OCI-LY7 (cell line): ENCODE results near the gene CD8A. TPM values are rescaled to one million over a fixed set of nuclear protein-coding genes. Genes with fewer than 3 reads are reported as not detected.

Experiments
- BruUV-seq: library from RNA; stranded (reverse); fragments of 400-500 nt; replicated peaks from 2 replicates; lab custom pipeline; 2021; lab: Mats Ljungman, UMichigan
- CTCF ChIA-PET: fragments of 300-600 bp; sonication (Branson Sonifier 250); formaldehyde crosslinking; loops from one replicate; lab custom pipeline; 2022; ENCODE audit warnings: antibody characterized with exemption; ENCODE audit not compliant: unreplicated experiment; lab: Charles Lee
- POLR2A ChIA-PET: fragments of 300-600 bp; sonication (Branson Sonifier 250); formaldehyde crosslinking; loops from one replicate; lab custom pipeline; 2022; ENCODE audit warnings: antibody characterized with exemption; lab: Charles Lee
- DNase-seq: peaks from one replicate; pipeline ENCODE4 v3.0.0-alpha.2; 2015; ENCODE audit warnings: low spot score
- H2AFZ ChIP-seq: fragments of 200-600 bp; sonication (generic), shearing (Covaris generic); 2 replicates; pipeline ENCODE4 v1.6.1; 2014; ENCODE audit warnings: mild to moderate bottlenecking, antibody characterized with exemption, low read length, moderate library complexity
- H3K27ac ChIP-seq: fragments of 200-600 bp; sonication (generic); 2 replicates; pipeline ENCODE4 v1.5.1; 2014; ENCODE audit warnings: mixed run types, low read depth, mild to moderate bottlenecking, moderate library complexity, low read length, inconsistent platforms; ENCODE audit not compliant: poor library complexity, severe bottlenecking
- H3K36me3 ChIP-seq: fragments of 200-600 bp; sonication (generic); 2 replicates; pipeline ENCODE4 v1.6.1; 2014; ENCODE audit warnings: mild to moderate bottlenecking, antibody characterized with exemption, low read length, moderate library complexity, mixed read lengths; ENCODE audit not compliant: insufficient read depth
- H3K4me1 ChIP-seq: fragments of 200-600 bp; sonication (generic); 2 replicates; pipeline ENCODE4 v1.5.1; 2014; ENCODE audit warnings: mild to moderate bottlenecking, low read length; ENCODE audit not compliant: insufficient read depth, poor library complexity, severe bottlenecking
- H3K4me2 ChIP-seq: fragments of 200-600 bp; sonication (generic); 2 replicates; pipeline ENCODE4 v1.6.1; 2014; ENCODE audit warnings: mild to moderate bottlenecking, low read length
- H3K4me3 ChIP-seq: fragments of 200-600 bp; sonication (generic); 2 replicates; pipeline ENCODE4 v1.5.1; 2014; ENCODE audit warnings: mild to moderate bottlenecking, low read depth, low read length; ENCODE audit not compliant: poor library complexity, severe bottlenecking
- H3K79me2 ChIP-seq: fragments of 200-600 bp; sonication (generic); 2 replicates; pipeline ENCODE4 v1.6.1; 2016; ENCODE audit warnings: low read depth, mild to moderate bottlenecking, low read length, moderate library complexity, mixed read lengths; ENCODE audit not compliant: insufficient read depth
- H3K9me2 ChIP-seq: fragments of 200-600 bp; sonication (generic); 2 replicates; pipeline ENCODE4 v1.6.1; 2016; ENCODE audit warnings: mild to moderate bottlenecking, low read length, mixed read lengths; ENCODE audit not compliant: insufficient read depth
- H3K9me3 ChIP-seq: fragments of 200-600 bp; sonication (generic); 2 replicates; pipeline ENCODE4 v1.6.1; 2014; ENCODE audit warnings: mild to moderate bottlenecking, mixed run types, low read length, mixed read lengths
- H4K20me1 ChIP-seq: fragments of 200-600 bp; sonication (generic); 2 replicates; pipeline ENCODE4 v1.6.1; 2014; ENCODE audit warnings: mild to moderate bottlenecking, antibody characterized with exemption, low read length, moderate library complexity, mixed read lengths; ENCODE audit not compliant: insufficient read depth
- EZH2phosphoT487 ChIP-seq: fragments of 200-600 bp; sonication (generic); IDR thresholded peaks from 2 replicates; pipeline ENCODE4 v1.6.1; 2018; ENCODE audit warnings: low read depth, borderline replicate concordance, mild to moderate bottlenecking, mixed run types, antibody characterized with exemption, low read length, moderate library complexity, mixed read lengths
- intact Hi-C: fragments of 100-400 bp; cut with micrococcal nuclease; formaldehyde crosslinking; loops from one replicate; pipeline ENCODE4 v1.10.0; 2022; ENCODE audit not compliant: unreplicated experiment
- total RNA-seq, 2 experiments: library from RNA; depleted of rRNA in 1 of 2; stranded (reverse); fragments of >200 nt in 1 of 2; shearing (Covaris generic) in 1 of 2; gene quantifications; 2 replicates each; pipeline ENCODE4 v1.2.3, GENCODE V29; 2014 to 2022
- TF ChIP-seq, protein P1 (sequence below): fragments of 200-600 bp; sonication (generic); conservative IDR thresholded peaks from 2 replicates; pipeline ENCODE4 v1.5.1; 2014; ENCODE audit warnings: mild to moderate bottlenecking, antibody characterized with exemption, low read length, moderate library complexity, mixed read lengths

CD8A gene
- total RNA-seq, 2 experiments from 2014 or later: not detected

DNA sequence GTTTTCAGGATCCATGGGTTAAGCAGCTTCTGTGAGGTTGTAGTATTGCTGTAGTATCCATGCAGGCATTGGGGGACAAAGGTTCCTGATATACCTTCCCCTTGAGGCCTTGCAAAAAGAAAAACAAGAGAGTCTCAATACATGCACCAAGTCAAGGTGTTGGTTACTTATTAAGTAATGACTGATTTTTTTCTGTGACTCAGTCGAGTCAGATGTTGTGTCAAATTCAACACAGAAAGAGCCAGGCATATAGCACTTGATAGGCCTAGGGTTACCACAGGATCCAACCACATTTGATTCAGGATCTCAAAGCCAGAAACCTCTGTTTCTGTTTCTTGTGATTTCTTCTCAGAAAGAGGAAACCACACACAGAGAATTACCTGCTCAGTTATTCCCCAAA is 24.9 kb upstream of the CD8A start:
- Histone ChIP-seq H2AFZ (no peak overlapping the region), H4K20me1 (no peaks in the 10 kb centered on the region), H3K36me3 (no peaks in the 10 kb centered on the region), H3K4me3 (no peak overlapping the region), H3K9me3 (no peaks in the 10 kb centered on the region), H3K27ac (no peak overlapping the region), H3K79me2 (no peaks in the 10 kb centered on the region), H3K9me2 (no peaks in the 10 kb centered on the region), H3K4me1 (no peaks in the 10 kb centered on the region), H3K4me2 (no peak overlapping the region)
- intact Hi-C loops: no loop called here
- no peak for DNase-seq
- TF ChIP-seq EZH2phosphoT487: no peak
- TF ChIP-seq, protein P1, sequence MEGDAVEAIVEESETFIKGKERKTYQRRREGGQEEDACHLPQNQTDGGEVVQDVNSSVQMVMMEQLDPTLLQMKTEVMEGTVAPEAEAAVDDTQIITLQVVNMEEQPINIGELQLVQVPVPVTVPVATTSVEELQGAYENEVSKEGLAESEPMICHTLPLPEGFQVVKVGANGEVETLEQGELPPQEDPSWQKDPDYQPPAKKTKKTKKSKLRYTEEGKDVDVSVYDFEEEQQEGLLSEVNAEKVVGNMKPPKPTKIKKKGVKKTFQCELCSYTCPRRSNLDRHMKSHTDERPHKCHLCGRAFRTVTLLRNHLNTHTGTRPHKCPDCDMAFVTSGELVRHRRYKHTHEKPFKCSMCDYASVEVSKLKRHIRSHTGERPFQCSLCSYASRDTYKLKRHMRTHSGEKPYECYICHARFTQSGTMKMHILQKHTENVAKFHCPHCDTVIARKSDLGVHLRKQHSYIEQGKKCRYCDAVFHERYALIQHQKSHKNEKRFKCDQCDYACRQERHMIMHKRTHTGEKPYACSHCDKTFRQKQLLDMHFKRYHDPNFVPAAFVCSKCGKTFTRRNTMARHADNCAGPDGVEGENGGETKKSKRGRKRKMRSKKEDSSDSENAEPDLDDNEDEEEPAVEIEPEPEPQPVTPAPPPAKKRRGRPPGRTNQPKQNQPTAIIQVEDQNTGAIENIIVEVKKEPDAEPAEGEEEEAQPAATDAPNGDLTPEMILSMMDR: no peak
- BruUV-seq: no TSS peak
- CTCF ChIA-PET: no interaction called here
- POLR2A ChIA-PET: no interaction called here

DNA sequence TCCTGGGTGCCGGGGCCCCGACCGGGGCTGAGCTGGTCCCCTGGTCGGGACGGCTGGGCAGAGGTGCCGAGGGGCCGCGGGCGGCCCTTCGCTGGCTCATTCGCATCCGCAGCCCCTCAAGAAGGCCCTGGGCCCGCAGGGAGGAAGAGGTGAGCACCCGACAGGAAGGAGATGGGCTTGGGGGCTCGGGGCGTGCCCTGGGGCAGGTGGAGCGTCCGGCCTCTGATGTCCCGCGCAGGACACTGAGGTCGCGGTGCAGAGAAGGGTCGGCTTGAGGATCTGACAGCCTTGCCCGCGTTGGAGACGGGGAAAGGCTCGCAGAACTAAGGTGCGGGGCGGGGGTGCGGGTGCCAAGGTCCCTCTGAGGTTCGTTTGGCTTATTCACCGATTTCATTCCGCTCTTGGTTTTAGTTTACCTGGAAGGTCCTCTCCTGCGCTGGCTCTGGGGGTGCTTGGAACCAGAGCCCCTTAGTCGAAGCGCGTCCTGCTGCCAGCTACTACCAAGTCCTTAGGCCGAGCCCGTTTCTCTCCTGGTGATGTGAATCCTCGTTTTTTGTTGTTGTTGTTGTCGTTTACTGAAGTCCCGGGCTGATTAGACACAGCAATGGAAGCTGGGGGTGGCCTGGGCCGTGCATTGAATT is 18.9 kb upstream of the CD8A start:
- H3K4me1 ChIP-seq: peaks cover 3% of the 10 kb centered on the region
- intact Hi-C loops: no loop called here
- POLR2A ChIA-PET: no interaction called here
- TF ChIP-seq EZH2phosphoT487: no peak
- H2AFZ ChIP-seq: no peak overlapping the region
- no peak overlapping the region; the same call in 1 of the 2 replicates for H3K4me2 ChIP-seq
- no TSS peak for BruUV-seq
- H3K4me3 ChIP-seq: no peak overlapping the region
- H3K9me3 ChIP-seq: no peaks in the 10 kb centered on the region
- H4K20me1 ChIP-seq: no peaks in the 10 kb centered on the region
- DNase-seq: no peak
- H3K36me3 ChIP-seq: no peaks in the 10 kb centered on the region
- H3K79me2 ChIP-seq: no peaks in the 10 kb centered on the region
- H3K27ac ChIP-seq: no peak overlapping the region
- H3K9me2 ChIP-seq: no peaks in the 10 kb centered on the region
- CTCF ChIA-PET: no interaction called here

DNA sequence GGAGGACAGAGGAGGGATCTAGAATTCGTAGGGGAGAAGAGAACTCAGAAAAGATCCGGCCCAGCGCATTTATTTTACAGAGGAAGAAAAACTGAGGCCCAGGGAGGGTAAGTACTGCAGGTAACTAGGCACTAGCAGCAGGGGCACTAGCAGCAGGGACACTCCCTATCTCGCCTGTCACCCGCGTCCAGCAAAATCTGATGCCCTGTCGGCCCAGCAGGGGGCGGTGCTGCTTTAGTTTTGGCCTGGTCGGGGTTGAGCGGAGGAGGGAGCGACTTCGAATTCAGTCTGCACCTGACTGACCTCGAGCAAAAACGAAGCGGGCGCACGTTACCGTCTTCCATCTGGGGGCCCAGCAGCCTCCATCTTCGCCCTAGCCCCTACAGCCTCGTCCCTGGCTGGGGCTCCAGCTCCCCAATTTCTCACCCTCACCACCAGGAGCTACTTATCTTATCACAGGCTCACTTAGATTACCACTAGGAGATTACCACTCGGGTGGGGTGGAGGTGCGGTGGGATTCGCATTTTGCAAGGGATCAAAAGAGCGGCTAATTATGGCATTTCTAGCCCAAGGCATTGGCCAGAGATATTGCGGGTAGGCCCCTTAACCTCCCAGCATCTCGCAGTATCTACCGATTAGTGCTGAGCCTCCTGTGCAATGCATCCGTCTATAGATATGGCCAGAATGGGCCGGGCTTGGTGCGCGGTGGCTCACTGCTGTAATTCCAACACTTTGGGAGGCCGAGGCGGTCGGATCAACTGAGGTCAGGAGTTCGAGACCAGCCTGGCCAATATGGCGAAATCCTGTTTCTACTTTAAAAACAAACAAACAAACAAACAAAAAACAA is 17.8 kb upstream of the CD8A start:
- Histone ChIP-seq H3K4me1 (peaks cover 3% of the 10 kb centered on the region), H3K4me2 (peak overlapping the region; percentile 61), H4K20me1 (no peaks in the 10 kb centered on the region), H3K9me2 (no peaks in the 10 kb centered on the region), H3K36me3 (no peaks in the 10 kb centered on the region), H3K9me3 (no peaks in the 10 kb centered on the region), H3K4me3 (peak overlapping the region; percentile 41), H3K79me2 (no peaks in the 10 kb centered on the region), H3K27ac (no peak overlapping the region), H2AFZ (peak overlapping the region; percentile 60; the same call in 1 of the 2 replicates)
- TF ChIP-seq, protein P1: peak; percentile 88
- no peak for TF ChIP-seq EZH2phosphoT487
- POLR2A ChIA-PET: interaction anchor here (0.8 kb wide), 1 partner anchor 42 kb away, joined by 3 read pairs; no protein-coding TSS in a partner anchor
- CTCF ChIA-PET: no interaction called here
- BruUV-seq: no TSS peak
- intact Hi-C loops: no loop called here
- DNase-seq: peak; percentile 80
